ENCODE results near the gene NDUFC2.

NDUFC2 gene

DNA sequence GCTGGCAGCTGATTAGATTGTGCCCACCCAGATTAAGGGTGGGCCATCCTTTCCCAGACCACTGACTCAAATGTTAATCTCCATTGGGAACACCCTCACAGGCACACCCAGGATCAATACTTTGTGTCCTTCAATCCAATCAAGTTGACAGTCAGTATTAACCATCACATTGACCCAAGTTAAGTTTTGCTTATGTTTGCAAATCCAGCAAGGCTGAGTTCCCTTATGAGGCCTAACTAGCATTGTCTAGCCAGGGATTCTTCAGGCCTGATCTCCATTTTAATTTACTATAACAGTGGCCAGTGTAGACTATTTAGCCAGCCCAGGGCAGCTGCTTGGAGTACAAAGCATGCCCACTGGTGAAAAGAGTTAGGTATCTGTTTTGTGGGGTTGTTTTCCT is 54.3 kb downstream of the NDUFC2 start:
- no peak for DNase-seq

DNA sequence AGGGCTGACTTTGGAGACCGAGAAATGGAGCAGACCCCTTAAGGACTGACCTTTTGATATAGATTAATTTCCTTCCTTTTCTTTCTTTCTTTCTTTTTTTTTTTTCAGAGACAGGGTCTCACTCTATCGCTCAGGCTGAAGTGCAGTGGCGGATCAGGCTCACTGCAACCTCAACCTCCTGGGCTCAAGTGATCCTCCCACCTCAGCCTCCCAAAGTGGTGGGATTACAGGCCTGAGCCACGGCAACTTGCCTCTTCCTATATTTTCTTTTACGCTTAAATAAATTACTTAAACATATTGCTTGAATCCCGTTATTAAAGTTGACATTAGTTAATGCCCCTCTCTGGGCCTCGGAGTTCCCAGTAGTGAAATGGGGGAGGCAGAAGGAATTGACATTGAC is 56.2 kb downstream of the NDUFC2 start:
- no peak for DNase-seq

DNA sequence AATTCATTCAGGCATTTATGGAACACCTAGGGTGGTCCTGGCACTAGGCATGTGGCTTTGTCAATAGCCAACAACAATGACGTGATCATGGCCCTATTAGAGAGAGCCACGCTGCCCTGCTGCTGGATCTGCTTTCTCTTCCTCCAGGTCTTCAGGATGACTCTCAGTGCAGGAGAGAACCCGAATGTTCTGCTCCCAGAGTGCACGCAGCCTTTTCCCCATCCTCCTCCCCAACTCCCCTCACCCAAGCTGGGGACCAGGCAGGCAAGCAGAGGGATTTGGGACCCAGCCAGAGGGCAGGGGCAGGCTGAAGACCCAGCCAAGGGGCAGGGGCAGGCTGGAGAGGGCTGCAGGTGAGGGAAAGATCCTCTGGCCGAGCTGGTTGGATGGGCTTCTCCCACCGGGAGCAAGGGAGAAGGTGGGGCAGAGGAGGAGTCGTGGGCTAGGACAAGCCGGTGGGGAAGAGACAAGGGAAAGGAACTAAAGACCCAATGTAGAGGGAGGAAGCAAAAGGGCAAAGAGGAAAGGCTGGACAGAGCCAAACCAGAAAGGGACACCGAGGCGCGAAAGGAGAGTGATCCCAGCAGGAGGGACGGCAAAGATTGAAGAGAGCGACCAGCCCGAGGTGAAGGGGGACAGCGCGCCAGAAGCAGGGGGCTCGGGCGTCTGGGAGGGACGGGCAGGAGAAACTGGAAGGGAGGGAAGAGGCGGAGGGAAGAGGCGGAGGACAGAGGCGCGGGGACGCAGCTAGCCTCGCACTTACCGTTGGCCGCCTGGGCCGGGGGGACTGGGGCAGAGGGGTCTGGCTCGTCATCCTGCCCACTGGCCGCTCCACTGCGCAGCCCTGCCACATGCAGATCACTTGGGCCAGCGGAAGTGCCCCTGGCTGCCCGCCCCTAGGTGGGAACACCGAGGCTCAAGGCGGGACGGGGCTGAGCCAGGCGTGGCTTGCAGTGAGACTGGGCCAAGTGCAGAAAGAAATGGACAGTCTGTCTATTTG is 57.0 kb downstream of the NDUFC2 start, which contains the start of gene KCTD14:
Gene KCTD14, minus strand, starts transcription at position 880 of the 1,000 bp plus-strand sequence. Its CDS starts 27 bp downstream, at position 853.
- no peak for DNase-seq

DNA sequence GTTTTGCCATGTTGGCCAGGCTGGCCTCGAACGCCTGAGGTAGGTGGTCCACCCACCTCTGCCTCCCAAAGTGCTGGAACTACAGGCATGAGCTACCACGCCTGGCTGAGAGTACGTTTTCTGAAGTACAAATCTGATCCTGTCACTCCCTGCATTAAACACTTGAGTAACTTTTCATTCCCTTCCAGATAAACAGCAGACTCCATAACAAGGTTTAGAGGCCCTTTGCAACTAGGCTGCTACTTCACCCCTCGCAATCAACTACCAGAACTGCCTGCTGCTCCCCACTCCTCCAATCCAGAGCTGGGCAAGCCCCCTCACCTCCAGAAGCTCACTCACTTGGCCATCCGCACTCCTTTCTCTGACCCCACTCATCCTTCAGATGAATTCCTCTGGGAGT is 58.1 kb downstream of the NDUFC2 start:
- DNase-seq = no peak

DNA sequence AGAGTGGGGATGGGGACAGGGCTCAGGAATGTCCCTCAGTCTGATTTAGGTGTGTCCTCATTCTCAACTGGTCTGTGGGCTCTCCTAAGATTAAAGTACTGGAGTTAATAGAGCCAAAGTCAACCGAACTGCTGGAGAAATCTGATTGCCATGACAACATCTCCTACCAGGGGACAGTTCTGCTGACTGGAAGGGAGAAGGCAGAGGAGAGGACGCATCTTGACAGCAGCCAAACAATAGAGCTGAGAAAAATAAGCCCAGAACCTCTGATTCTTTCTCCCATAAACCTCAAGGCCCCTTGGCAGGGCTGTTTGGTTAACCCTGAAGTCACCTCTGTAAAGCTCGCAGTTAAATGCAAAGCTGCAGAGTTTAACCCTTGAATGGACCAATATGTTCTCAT is 59.4 kb downstream of the NDUFC2 start:
- DNase-seq = no peak

DNA sequence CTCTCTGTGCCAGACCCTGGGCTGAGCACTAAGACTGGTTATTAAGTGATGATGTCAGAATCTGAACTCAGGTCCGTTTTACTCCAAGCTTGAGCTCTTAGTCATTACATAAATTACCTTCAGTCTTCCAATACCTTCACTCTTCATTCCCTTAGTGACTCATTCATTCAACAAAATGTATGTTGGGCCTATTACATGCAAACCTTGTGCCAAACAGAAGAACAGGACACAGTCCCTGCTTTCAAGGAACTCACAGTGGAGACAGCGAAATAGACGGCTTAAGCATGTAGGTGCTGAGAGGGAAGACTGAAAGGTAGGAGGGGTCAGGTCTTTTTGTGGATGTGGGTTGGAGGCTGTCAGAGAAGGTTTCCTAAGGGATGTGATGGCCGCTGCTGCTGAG is 59.9 kb downstream of the NDUFC2 start:
- no peak for DNase-seq

Measured in CD4-positive, alpha-beta T cell treated with Interleukin-12 subunit alpha and Interleukin-12 subunit beta, for 1 hour (primary cell).